DMS53 treated with DMSO at 0.1 percent for 48 hours (cell line): ENCODE results near the gene MKS1.

Experiments
- DNase-seq: peaks from one replicate; lab custom pipeline; 2025; ENCODE audit not compliant: unreplicated experiment; lab: John Stamatoyannopoulos, UW

The MKS1 gene

GRCh38 chr17:58219007-58219788 is at the start of gene MKS1:
MKS1 (minus strand) TSS chr17:58219255; CDS start chr17:58219230, 25 bp downstream.
- peak; percentile 79 for DNase-seq

GRCh38 chr17:58268326-58268725 is 49.3 kb upstream of the MKS1 start:
- no peak for DNase-seq

GRCh38 chr17:58267347-58268324 is 48.6 kb upstream of the MKS1 start:
- DNase-seq: no peak

GRCh38 chr17:58265902-58266875 is 47.1 kb upstream of the MKS1 start:
- DNase-seq: no peak

- DNase-seq: no peak
These were observed 46.2 kb upstream of the MKS1 start for GRCh38 chr17:58265271-58265670.

GRCh38 chr17:58264407-58265103 is 45.5 kb upstream of the MKS1 start:
- DNase-seq: no peak

- no peak for DNase-seq
These were observed 44.7 kb upstream of the MKS1 start for GRCh38 chr17:58263773-58264172.

- no peak for DNase-seq
These were observed 43.1 kb upstream of the MKS1 start for GRCh38 chr17:58262149-58262548.

- no peak for DNase-seq
These were observed 35.7 kb upstream of the MKS1 start for GRCh38 chr17:58254803-58255202.

GRCh38 chr17:58253082-58253481 is 34.0 kb upstream of the MKS1 start:
- no peak for DNase-seq

- DNase-seq: no peak
These were observed 33.1 kb upstream of the MKS1 start for GRCh38 chr17:58252141-58252540.

- no peak for DNase-seq
These were observed 31.4 kb upstream of the MKS1 start for GRCh38 chr17:58250344-58251011.

- no peak for DNase-seq
These were observed 30.4 kb upstream of the MKS1 start for GRCh38 chr17:58249270-58250133.

GRCh38 chr17:58248955-58249269 is 29.9 kb upstream of the MKS1 start:
- no peak for DNase-seq

- no peak for DNase-seq
These were observed 28.7 kb upstream of the MKS1 start for GRCh38 chr17:58247511-58248363.

- no peak for DNase-seq
These were observed 27.7 kb upstream of the MKS1 start for GRCh38 chr17:58246781-58247180.

- DNase-seq: no peak
These were observed 27.2 kb upstream of the MKS1 start for GRCh38 chr17:58246104-58246740.
